GM10248 (cell line): ENCODE data around the gene TRMT13.
"Not testable (repeated sequence)": the region's sequence is repeated elsewhere in the genome, so short reads cannot be mapped to it uniquely, and the experiment has no call there.

ENCODE experiments used
- CTCF ChIA-PET: fragments of 300-600 bp; sonication (Branson Sonifier 250); formaldehyde crosslinking; extraction: SDS; loops from one replicate; lab custom pipeline; 2021; ENCODE audit warnings: antibody characterized with exemption; lab: Yijun Ruan, JAX
- POLR2A ChIA-PET: fragments of 350-650 bp; sonication (Branson Sonifier 250); formaldehyde crosslinking; extraction: SDS; loops from one replicate; lab custom pipeline; 2020; ENCODE audit warnings: antibody characterized with exemption; lab: Yijun Ruan, JAX
- DNase-seq: peaks from one replicate; pipeline ENCODE4 v3.0.0; 2012; ENCODE audit errors: extremely low spot score
- CTCF ChIP-seq: IDR thresholded peaks from 2 replicates; pipeline ENCODE4 v1.5.1; 2012; ENCODE audit warnings: mild to moderate bottlenecking, low read depth; ENCODE audit errors: extremely low read depth, missing control alignments, control extremely low read depth

Gene TRMT13

DNA sequence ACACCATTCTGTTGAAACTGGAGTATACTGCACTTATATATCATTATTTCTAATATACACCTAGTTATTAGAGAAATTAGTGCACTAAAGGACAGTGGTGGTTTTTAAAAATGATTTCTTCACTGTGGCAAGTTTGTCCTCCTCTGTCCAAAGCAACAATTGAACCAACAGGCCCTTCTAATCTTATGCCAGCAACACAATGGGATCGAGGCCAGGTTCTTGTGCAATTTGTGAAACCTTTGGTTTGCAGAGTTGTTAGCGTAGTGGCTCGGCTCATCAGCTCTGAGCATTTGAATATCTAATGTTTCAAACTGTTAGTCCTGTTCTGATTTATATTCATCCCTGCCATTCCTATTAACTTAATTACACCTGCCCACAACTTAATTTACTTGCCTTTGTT lies 54.9 kb downstream of the TRMT13 start:
- TF ChIP-seq CTCF: no peak
- DNase-seq: no peak
- ChIA-PET POLR2A (no interaction called here), CTCF (interaction anchor here (0.8 to 1.0 kb wide), 2 partner anchors 13 kb away, joined by 3 read pairs; no protein-coding TSS in a partner anchor)

DNA sequence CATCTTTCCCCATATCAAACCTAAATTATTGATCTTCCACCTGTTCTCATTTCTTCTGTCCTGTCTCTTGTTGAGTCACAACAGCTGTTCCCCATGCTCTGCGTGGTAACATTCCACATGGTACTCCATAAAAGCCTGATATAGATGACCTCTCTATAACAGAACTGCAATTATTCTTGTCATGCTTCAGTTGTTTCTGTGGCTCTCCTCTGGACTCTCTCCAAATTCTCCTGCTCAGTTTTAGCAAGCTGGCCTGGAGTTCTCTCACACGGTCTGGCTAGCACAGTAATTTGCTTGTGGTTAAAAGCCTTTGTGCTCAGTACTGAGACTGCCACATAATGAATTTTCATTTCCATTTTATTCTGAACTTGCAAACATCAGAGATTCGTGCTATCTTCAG lies 55.7 kb downstream of the TRMT13 start:
- no peak for TF ChIP-seq CTCF
- POLR2A ChIA-PET: no interaction called here
- CTCF ChIA-PET: interaction anchor here (1.0 kb wide), 1 partner anchor 13 kb away, joined by 3 read pairs; no protein-coding TSS in a partner anchor
- peak; percentile 16 for DNase-seq

- CTCF ChIA-PET: interaction anchor here (0.9 kb wide), 1 partner anchor 23 kb away, joined by 3 read pairs; no protein-coding TSS in a partner anchor
- no peak for TF ChIP-seq CTCF
- POLR2A ChIA-PET: no interaction called here
- no peak for DNase-seq
Observed at GRCh38 chr1:100198596-100198995, 65.6 kb downstream of the TRMT13 start.

GRCh38 chr1:100200060-100200459 lies 67.1 kb downstream of the TRMT13 start:
- DNase-seq, POLR2A ChIA-PET: not testable (repeated sequence)
- CTCF ChIA-PET: interaction anchor here (0.9 to 1.0 kb wide), 2 partner anchors 9 to 12 kb away, joined by 3 read pairs; no protein-coding TSS in a partner anchor
